NK-92 (cell line): ENCODE results near the gene PPP4R3C.
"Not testable (repeated sequence)": the region's sequence is repeated elsewhere in the genome, so short reads cannot be mapped to it uniquely, and the experiment has no call there.

ENCODE experiments used
- DNase-seq: peaks from one replicate; lab custom pipeline; 2025; ENCODE audit not compliant: unreplicated experiment; lab: John Stamatoyannopoulos, UW

PPP4R3C gene

DNA sequence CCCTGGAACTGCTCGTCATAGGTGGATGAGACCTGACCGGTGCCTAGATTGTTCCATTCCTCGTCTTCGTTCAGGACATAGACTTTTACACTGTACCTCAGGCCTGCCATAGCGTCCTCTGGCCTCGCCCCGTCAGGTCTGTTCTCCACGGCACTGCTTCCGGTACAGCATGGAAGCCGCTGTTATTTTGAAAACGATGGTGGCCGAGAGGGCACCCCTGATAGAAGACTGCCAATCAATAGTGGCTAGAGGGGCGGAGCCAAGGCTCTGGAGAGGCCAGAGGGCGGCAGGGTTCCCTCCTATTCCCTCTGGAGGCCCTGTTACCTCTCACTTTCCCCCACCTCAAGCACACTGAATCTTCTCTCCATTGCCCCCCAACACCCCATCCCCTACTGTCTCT lies at the start of gene PPP4R3C:
Gene PPP4R3C (minus strand): TSS at position 155 of the 400 bp plus-strand sequence. CDS start 45 bp downstream, at position 110.
- no peak for DNase-seq

DNA sequence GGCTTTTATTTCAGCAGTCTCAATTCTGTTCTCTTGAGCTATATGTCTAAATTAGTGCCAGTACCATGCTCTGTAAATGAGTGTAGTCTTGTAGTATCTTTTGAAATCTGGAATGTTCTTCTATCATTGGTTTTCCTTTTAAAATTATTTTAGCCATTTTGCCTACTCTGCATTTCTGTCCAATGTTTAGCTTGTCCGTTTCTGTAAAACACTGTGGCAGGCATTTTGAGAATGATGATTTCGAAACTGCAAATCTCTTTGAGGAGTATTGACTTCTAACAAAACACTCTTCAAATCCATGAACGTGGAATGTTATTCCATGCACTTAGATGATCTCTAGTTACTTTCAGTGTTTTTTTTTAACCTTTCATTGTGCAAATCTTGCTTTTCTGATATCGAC lies 28.3 kb upstream of the PPP4R3C start:
- no peak for DNase-seq

DNA sequence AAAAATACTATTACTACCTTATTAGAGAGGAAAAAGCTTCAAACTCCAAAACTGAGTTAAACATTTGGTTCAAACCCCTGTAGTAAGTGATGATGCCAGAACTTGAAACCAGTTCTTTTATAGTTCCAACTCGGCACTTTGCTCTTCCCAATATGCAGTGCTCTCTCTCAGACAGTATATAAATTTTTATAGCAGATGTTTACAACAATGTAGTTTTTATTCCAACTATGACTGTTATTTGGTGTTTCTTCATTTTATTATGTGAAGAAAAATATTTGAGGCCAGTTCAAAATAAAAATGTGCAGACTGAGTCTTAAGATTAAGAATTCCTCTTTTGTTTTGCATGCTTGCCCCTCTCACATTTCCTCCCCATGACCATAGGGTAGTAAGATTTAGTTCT lies 2.9 kb upstream of the PPP4R3C start:
- no peak for DNase-seq

DNA sequence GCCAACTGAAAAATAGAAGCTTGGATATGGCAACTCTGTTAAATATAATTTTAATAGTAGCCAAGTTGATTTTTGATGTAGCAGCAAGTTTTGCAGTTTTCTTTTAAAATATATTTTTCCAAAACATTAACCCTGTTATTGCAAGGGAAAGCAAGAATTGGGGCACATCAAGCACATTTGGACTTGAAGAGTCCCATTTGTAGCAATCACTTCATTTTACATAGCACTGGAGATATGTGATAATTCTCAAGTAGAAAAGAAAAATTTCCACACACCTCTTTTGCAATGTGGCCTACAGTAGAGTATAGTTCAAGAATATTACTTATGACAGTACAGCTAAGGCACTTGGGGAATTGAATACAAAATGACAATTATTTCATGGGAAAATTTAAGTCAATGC lies 1.9 kb upstream of the PPP4R3C start:
- DNase-seq = no peak

DNA sequence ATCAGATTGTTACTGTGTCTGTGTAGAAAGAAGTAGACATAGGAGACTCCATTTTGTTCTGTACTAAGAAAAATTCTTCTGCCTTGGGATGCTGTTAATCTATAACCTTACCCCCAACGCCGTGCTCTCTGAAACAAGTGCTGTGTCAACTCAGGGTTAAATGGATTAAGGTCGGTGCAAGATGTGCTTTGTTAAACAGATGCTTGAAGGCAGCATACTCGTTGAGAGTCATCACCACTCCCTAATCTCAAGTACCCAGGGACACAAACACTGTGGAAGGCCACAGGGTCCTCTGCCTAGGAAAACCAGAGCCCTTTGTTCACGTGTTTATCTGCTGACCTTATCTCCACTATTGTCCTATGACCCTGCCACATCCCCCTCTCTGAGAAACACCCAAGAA lies 4.0 kb downstream of the PPP4R3C start:
- DNase-seq = not testable (repeated sequence)

DNA sequence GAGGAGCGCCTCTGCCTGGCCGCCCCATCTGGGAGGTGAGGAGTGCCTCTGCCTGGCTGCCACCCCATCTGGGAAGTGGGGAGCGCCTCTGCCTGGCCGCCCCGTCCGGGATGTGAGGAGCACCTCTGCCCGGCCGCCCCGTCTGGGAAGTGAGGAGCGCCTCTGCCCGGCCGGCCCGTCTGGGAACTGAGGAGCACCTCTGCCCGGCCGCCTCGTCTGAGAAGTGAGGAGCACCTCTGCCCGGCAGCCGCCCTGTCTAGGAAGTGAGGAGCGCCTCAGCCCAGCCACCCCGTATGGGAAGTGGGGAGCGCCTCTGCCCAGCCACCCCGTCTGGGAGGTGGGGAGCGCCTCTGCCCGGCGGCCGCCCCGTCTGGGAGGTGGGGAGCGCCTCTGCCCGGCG lies 4.6 kb downstream of the PPP4R3C start:
- not testable (repeated sequence) for DNase-seq

DNA sequence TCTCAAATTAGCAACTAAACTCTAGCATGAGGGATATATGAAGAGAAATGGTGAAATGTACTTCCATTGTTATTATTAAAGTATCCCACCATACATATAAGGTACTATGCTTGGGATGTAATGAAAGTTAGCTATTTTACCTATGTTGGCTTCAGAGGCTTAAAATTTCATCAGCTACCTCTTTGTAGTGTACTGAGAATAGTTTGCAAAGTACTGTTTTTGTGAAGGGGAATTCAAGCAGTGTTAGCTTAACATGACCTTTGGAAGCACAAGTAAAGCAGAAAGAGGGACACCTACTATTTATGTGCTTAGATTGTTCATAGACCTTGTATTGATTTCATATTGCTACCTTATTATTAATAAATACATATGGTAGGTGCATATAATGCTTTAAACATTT lies 11.8 kb downstream of the PPP4R3C start:
- no peak for DNase-seq

DNA sequence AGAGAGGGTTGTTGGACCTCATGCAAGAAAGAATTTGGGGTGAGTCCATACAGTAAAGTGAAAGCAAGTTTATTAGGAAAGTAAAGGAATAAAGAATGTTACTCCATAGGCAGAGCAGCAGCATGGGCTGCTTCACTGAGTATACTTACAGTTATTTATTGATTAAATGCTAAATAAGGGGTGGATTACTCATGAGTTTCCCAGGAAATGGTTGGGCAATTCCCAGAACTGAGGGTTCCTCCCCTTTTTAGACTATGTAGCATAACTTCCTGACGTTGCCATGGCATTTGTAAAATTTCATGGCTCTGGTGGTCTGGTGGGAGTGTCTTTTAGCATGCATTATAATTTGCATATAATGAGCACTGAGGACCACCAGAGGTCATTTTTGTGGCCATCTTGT lies 16.7 kb downstream of the PPP4R3C start:
- no peak for DNase-seq

DNA sequence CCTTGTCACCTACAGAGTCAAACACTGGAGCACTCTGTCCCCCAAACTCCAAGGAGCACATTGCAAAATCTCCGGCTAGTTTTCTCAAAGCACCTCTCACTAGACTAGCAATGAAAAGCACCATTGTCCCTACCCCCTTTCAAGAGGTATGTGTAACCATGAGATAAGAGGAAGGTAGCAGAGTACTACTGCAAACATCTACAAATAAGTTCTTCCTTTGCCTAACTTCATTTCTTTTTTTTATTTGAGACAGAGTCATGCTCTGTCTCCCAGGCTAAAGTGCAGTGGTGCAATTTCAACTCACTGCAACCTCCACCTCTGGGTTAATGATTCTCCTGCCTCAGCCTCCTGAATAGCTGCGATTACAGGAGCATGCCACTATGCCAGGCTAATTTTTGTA lies 17.7 kb downstream of the PPP4R3C start:
- DNase-seq = no peak

DNA sequence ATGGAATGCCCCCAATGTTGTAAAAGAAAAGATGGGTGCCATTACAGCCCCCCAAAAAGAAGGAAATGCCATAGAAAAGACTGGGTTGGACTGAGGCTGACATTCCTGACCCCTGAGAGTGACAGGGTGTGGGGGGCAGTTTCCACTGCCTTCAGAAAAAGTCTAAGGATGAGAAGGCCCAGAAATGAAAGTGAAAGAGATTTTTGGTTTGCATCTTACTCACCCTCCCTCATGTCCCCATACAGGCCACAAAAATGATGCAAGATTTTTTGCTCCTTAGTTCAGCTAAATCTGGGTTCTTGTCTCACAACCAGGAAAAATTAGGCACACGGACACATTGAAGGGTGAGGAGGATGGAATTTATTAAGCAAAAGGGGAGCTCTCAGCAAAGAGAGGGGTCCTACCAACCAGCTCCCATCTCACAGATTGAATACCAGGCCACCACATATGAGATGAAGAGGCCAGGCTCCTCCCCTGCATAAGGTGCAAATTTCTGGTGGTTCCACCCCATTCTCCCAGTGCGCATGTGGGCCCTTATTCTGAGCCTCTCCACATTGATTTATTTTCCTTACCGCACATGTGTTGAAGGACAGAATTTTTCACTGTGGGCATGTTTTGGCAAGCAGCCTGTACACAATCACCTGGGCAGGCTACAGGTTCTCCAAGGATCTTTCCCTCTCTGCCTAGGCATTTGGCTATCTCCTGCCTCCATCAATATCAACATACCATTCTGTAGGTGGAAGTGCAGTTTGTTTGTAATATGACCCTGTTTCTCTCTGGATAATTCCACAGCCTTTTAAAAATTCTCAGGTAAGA lies 18.8 kb downstream of the PPP4R3C start:
- no peak for DNase-seq

DNA sequence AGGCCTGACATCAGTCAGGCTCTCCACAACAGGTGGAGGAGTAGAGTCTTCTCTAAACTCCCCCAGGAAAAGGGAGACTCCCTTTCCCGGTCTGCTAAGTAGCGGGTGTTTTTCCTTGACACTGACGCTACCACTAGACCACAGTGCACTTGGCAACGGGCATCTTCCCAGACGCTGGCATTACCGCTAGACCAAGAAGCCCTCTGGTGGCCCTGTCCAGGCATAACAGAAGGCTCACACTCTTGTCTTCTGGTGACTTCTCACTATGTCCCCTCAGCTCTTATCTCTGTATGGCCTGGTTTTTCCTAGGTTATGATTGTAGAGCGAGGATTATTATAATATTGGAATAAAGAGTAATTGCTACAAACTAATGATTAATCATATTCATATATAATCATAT lies 20.7 kb downstream of the PPP4R3C start:
- not testable (repeated sequence) for DNase-seq

DNA sequence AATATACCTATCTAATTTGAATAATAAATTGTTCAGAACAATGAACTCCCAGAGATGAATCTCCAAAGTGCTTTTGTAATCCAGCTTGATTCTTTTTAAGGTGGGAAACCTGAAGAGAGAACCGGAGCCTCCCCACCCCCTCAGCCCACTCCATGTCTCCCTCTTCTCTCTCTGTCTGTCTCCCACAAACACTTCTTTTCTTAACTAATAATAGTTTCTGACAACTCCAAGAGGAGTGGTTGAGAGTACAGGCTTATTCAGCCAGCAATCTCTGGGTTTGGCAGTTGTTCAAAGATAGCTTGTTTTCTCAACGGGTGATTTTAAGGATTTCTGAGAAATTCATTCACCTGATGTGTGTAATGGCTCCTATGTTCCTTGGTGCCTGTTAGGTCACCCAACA lies 23.4 kb downstream of the PPP4R3C start:
- DNase-seq = no peak

DNA sequence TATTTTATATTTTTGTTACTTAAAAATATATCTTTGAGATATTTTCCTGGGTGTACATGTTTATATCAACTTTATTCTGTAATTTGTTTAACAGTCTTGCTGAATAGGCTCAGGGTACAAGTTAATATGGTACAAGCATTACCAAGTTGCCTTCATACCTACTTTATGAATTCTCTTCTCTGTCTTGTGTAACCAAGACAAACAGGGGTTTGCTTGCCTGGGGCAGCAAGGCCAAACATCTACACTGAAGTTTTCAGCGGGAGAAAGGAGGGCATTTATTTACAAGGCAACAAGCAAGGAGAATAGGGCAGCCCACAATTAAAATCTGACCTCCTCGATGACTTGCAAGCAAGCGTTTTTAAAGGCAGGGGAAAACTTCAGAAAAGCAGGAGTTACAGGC lies 24.2 kb downstream of the PPP4R3C start:
- no peak for DNase-seq

DNA sequence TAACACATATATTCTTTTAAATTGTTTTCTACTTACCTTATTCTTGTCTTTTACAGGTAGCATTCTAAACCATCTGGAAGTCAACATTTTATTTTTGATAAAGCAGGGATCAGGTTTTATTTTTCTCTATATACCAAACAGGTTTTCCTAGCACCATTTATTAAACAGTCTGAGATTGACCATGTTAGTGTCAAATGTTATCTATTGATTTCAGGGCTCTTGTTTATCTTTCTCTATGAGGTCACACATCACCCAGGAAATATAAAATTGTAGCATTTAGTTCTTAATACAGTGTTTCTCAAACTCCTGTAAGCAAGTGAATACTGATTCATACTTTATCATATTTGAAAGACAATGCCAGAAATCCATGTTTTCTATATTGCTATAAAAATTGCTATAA lies 28.1 kb downstream of the PPP4R3C start:
- DNase-seq = no peak
